GM12878 (cell line): ENCODE data around the gene JPT1. TPM values are rescaled to one million over a fixed set of nuclear protein-coding genes. Genes with fewer than 3 reads are reported as not detected.

Experiments used
- BACH1 ChIP-seq: fragments of 450-650 bp; IDR thresholded peaks from 2 replicates; pipeline ENCODE4 v1.6.1; 2017; ENCODE audit warnings: mild to moderate bottlenecking, borderline replicate concordance
- BCLAF1 ChIP-seq: fragments of 450-650 bp; IDR thresholded peaks from 2 replicates; pipeline ENCODE4 v1.6.1; 2017; ENCODE audit warnings: antibody characterized with exemption, mild to moderate bottlenecking, moderate library complexity
- CREM ChIP-seq: IDR thresholded peaks from 2 replicates; pipeline ENCODE4 v1.6.1; 2014; ENCODE audit warnings: antibody characterized with exemption, low read depth
- CTCF ChIP-seq, 3 experiments: IDR thresholded peaks in 2 of 3; conservative IDR thresholded peaks in 1 of 3; 2 replicates each; pipeline ENCODE4 v1.5.1; 2011; ENCODE audit warnings: low read depth in 3 of 3, low read length in 3 of 3, mild to moderate bottlenecking in 3 of 3, control low read depth in 2 of 3, moderate library complexity in 2 of 3, inconsistent platforms in 1 of 3, mixed read lengths in 1 of 3; ENCODE audit not compliant: control insufficient read depth in 2 of 3, insufficient read depth in 1 of 3; ENCODE audit errors: extremely low read depth in 1 of 3
- EGR1 ChIP-seq, 2 experiments: IDR thresholded peaks; 1 replicate in 1 of 2; 2 replicates in 1 of 2; pipeline ENCODE4 v1.6.1; 2011 to 2012; ENCODE audit warnings: low read depth in 2 of 2, low read length in 2 of 2, borderline replicate concordance in 1 of 2, mild to moderate bottlenecking in 1 of 2, moderate library complexity in 1 of 2
- JUND ChIP-seq: IDR thresholded peaks from 2 replicates; pipeline ENCODE4 v1.6.1; 2012; ENCODE audit warnings: low read depth, mild to moderate bottlenecking, low read length, improper control_type of control experiment, moderate library complexity
- KAT2A ChIP-seq: conservative IDR thresholded peaks from 2 replicates; pipeline ENCODE4 v1.6.1; 2011; ENCODE audit warnings: low read depth, low read length; ENCODE audit not compliant: control insufficient read depth
- NFYA ChIP-seq: IDR thresholded peaks from 2 replicates; pipeline ENCODE4 v1.6.1; 2011; ENCODE audit warnings: low read depth, mild to moderate bottlenecking, low read length, improper control_type of control experiment, borderline replicate concordance
- NR2F1 ChIP-seq: fragments of 450-650 bp; conservative IDR thresholded peaks from 2 replicates; pipeline ENCODE4 v1.6.1; 2017; ENCODE audit warnings: mild to moderate bottlenecking
- NRF1 ChIP-seq: conservative IDR thresholded peaks from 2 replicates; pipeline ENCODE4 v1.6.1; 2011; ENCODE audit warnings: mild to moderate bottlenecking, low read depth, low read length, improper control_type of control experiment
- PAX8 ChIP-seq: fragments of 450-650 bp; IDR thresholded peaks from 2 replicates; pipeline ENCODE4 v1.6.1; 2017; ENCODE audit warnings: mild to moderate bottlenecking, moderate library complexity
- POLR2AphosphoS2 ChIP-seq: IDR thresholded peaks from 2 replicates; pipeline ENCODE4 v1.6.1; 2011; ENCODE audit warnings: low read depth, mild to moderate bottlenecking, low read length, improper control_type of control experiment, moderate library complexity
- SKIL ChIP-seq: fragments of 450-650 bp; IDR thresholded peaks from 2 replicates; pipeline ENCODE4 v1.6.1; 2017; ENCODE audit warnings: mild to moderate bottlenecking, low read depth, inconsistent platforms; ENCODE audit not compliant: poor library complexity, severe bottlenecking
- SMARCA5 ChIP-seq: fragments of 450-650 bp; IDR thresholded peaks from 2 replicates; pipeline ENCODE4 v1.6.1; 2017; ENCODE audit warnings: mild to moderate bottlenecking
- SMC3 ChIP-seq: IDR thresholded peaks from 2 replicates; pipeline ENCODE4 v1.6.1; 2011; ENCODE audit warnings: low read length, improper control_type of control experiment, borderline replicate concordance
- SP1 ChIP-seq: IDR thresholded peaks from one replicate; pipeline ENCODE4 v1.6.1; 2011; ENCODE audit warnings: low read depth, low read length
- SUPT20H ChIP-seq: IDR thresholded peaks from 2 replicates; pipeline ENCODE4 v1.6.1; 2011; ENCODE audit warnings: low read depth, mild to moderate bottlenecking, low read length, moderate library complexity, borderline replicate concordance; ENCODE audit not compliant: control insufficient read depth
- ZNF24 ChIP-seq: fragments of 450-650 bp; IDR thresholded peaks from 2 replicates; pipeline ENCODE4 v1.6.1; 2017; ENCODE audit warnings: antibody characterized with exemption, mild to moderate bottlenecking
- polyA plus RNA-seq, 11 experiments: library from polyadenylated mRNA; depleted of rRNA in 4 of 11; unstranded in 6 of 11; stranded (reverse) in 5 of 11; fragments of >200 nt; fragmentation: Nextera tagmentation in 4 of 11; fragmentation: Illumina TruSeq in 1 of 11; extraction: Ambion mirVana in 4 of 11; extraction: Trizol in 1 of 11; gene quantifications; 1 replicate in 1 of 11; 2 replicates in 10 of 11; pipeline versions ENCODE4 v1.2.1 to v1.2.3, GENCODE V29; 2011 to 2016; ENCODE audit warnings: inconsistent platforms in 2 of 11, missing spikeins in 2 of 11, low read depth in 1 of 11
- total RNA-seq, 4 experiments: library from RNA; depleted of rRNA in 3 of 4; stranded (reverse); fragments of >200 nt in 3 of 4; fragmentation: Illumina TruSeq in 1 of 4; extraction: Trizol in 1 of 4; gene quantifications; 2 replicates each; pipeline versions ENCODE4 v1.2.1 to v1.2.3, GENCODE V29; 2013 to 2021
- TF ChIP-seq, protein P1 (sequence below): IDR thresholded peaks from 2 replicates; pipeline ENCODE4 v1.6.1; 2011; ENCODE audit warnings: low read depth, low read length, improper control_type of control experiment, borderline replicate concordance
- TF ChIP-seq, protein P2 (sequence below): IDR thresholded peaks from 2 replicates; pipeline ENCODE4 v1.6.1; 2012; ENCODE audit warnings: low read depth, low read length, improper control_type of control experiment

The JPT1 gene
- total and polyA plus RNA-seq, 10 of the 15 experiments (the other 5 are each of a cell fraction or from before 2014, with no cell fraction given): 79.7 to 651 (median 323) TPM

GRCh38 chr17:75130632-75131277, 23.6 kb downstream of the JPT1 start (continued):
- TF ChIP-seq, protein P1, sequence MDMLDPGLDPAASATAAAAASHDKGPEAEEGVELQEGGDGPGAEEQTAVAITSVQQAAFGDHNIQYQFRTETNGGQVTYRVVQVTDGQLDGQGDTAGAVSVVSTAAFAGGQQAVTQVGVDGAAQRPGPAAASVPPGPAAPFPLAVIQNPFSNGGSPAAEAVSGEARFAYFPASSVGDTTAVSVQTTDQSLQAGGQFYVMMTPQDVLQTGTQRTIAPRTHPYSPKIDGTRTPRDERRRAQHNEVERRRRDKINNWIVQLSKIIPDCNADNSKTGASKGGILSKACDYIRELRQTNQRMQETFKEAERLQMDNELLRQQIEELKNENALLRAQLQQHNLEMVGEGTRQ: no peak
- TF ChIP-seq SP1: no peak
- TF ChIP-seq CTCF (IDR thresholded peaks at IDR 0.05 in 2 of 3, conservative IDR thresholded peaks at IDR 0.05 in 1 of 3; ENCODE audit: control insufficient read depth in 2 of 3, extremely low read depth in 1 of 3, insufficient read depth in 1 of 3, low read depth in 3 of 3, low read length in 3 of 3): peak; percentile 55 to 69 (median 59)
- TF ChIP-seq JUND: no peak
- no peak for TF ChIP-seq SUPT20H
- no peak for TF ChIP-seq NFYA
- no peak for TF ChIP-seq NR2F1
- TF ChIP-seq, protein P2, sequence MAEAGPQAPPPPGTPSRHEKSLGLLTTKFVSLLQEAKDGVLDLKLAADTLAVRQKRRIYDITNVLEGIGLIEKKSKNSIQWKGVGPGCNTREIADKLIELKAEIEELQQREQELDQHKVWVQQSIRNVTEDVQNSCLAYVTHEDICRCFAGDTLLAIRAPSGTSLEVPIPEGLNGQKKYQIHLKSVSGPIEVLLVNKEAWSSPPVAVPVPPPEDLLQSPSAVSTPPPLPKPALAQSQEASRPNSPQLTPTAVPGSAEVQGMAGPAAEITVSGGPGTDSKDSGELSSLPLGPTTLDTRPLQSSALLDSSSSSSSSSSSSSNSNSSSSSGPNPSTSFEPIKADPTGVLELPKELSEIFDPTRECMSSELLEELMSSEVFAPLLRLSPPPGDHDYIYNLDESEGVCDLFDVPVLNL: no peak
- TF ChIP-seq BCLAF1: no peak
- TF ChIP-seq EGR1 (IDR thresholded peaks at IDR 0.05; ENCODE audit: borderline replicate concordance in 1 of 2, low read depth in 2 of 2, low read length in 2 of 2): 0 out of 3 replicates have a peak, but pooled peaks of 1 of the 2 experiments have one; percentile 9
- TF ChIP-seq KAT2A: no peak
- no peak for TF ChIP-seq ZNF24
- peak; percentile 32; the same call in 1 of the 2 replicates for TF ChIP-seq SMC3
- TF ChIP-seq PAX8: no peak
- no peak for TF ChIP-seq BACH1
- no peak for TF ChIP-seq SKIL
- TF ChIP-seq CREM: 0 out of 2 replicates have a peak, but pooled peaks have one; percentile 9
- TF ChIP-seq SMARCA5: peak; percentile 49; the same call in 1 of the 2 replicates
- TF ChIP-seq NRF1: no peak
- TF ChIP-seq POLR2AphosphoS2: no peak
